CD8-positive, alpha-beta memory T cell (primary cell): ENCODE results near the gene DQX1. TPM values are rescaled to one million over a fixed set of nuclear protein-coding genes. Genes with fewer than 3 reads are reported as not detected.

Experiments used
- CTCF ChIA-PET: fragments of 350-600 bp; sonication (Branson Sonifier 250); formaldehyde crosslinking; loops from one replicate; lab custom pipeline; 2021; ENCODE audit warnings: antibody characterized with exemption; lab: Charles Lee
- POLR2A ChIA-PET: fragments of 350-600 bp; sonication (Branson Sonifier 250); formaldehyde crosslinking; loops from one replicate; lab custom pipeline; 2021; ENCODE audit warnings: antibody characterized with exemption; lab: Charles Lee
- DNase-seq, 5 donors: peaks; one replicate each; pipeline versions ENCODE4 v3.0.0 to v3.0.0-alpha.2; 2020 to 2022; ENCODE audit warnings: mixed read lengths in 1 of 5
- H3K27ac ChIP-seq: one replicate; pipeline ENCODE4 v1.7.0; 2013; ENCODE audit warnings: low read depth, mild to moderate bottlenecking, low read length, moderate library complexity
- H3K27me3 ChIP-seq: 2 replicates; pipeline ENCODE4 v1.7.0; 2013; ENCODE audit warnings: low read length, mild to moderate bottlenecking; ENCODE audit not compliant: insufficient read depth, poor library complexity, severe bottlenecking
- H3K36me3 ChIP-seq: 2 replicates; pipeline ENCODE4 v1.7.0; 2013; ENCODE audit warnings: mild to moderate bottlenecking, low read length, moderate library complexity; ENCODE audit not compliant: insufficient read depth
- H3K4me1 ChIP-seq: 2 replicates; pipeline ENCODE4 v1.7.0; 2013; ENCODE audit warnings: mild to moderate bottlenecking, low read length, moderate library complexity; ENCODE audit not compliant: insufficient read depth
- H3K4me3 ChIP-seq: 2 replicates; pipeline ENCODE4 v1.7.0; 2013; ENCODE audit warnings: mild to moderate bottlenecking, low read length
- H3K9me3 ChIP-seq: 2 replicates; pipeline ENCODE4 v1.7.0; 2013; ENCODE audit warnings: mild to moderate bottlenecking, low read length
- H3K27ac Mint-ChIP-seq, 8 donors: one replicate each; pipeline ENCODE4 v1.8.0; 2020 to 2021; ENCODE audit warnings: mixed read lengths in 8 of 8, mild to moderate bottlenecking in 6 of 8, inconsistent platforms in 3 of 8, moderate library complexity in 3 of 8
- H3K27me3 Mint-ChIP-seq, 2 donors: one replicate each; pipeline ENCODE4 v1.8.0; 2020 to 2021; ENCODE audit warnings: mixed read lengths in 2 of 2, mild to moderate bottlenecking in 1 of 2, moderate library complexity in 1 of 2
- H3K36me3 Mint-ChIP-seq, 3 donors: one replicate each; pipeline ENCODE4 v1.8.0; 2020 to 2021; ENCODE audit warnings: mixed read lengths in 3 of 3, inconsistent platforms in 1 of 3, mild to moderate bottlenecking in 1 of 3
- H3K4me1 Mint-ChIP-seq, 3 donors: one replicate each; pipeline ENCODE4 v1.8.0; 2020 to 2021; ENCODE audit warnings: mixed read lengths in 3 of 3, inconsistent platforms in 1 of 3, mild to moderate bottlenecking in 1 of 3
- H3K4me3 Mint-ChIP-seq, 7 donors: one replicate each; pipeline ENCODE4 v1.8.0; 2020 to 2021; ENCODE audit warnings: mixed read lengths in 7 of 7, mild to moderate bottlenecking in 6 of 7, moderate library complexity in 4 of 7, inconsistent platforms in 2 of 7
- H3K9me3 Mint-ChIP-seq, 5 donors: one replicate each; pipeline ENCODE4 v1.8.0; 2020 to 2022; ENCODE audit warnings: mixed read lengths in 5 of 5, mild to moderate bottlenecking in 3 of 5, moderate library complexity in 2 of 5, inconsistent platforms in 1 of 5
- polyA plus RNA-seq: library from polyadenylated mRNA; unstranded; fragments of 300-500 nt; fragmentation: Illumina TruSeq; gene quantifications from one replicate; pipeline ENCODE4 v1.2.3, GENCODE V29; 2021
- total RNA-seq, 2 experiments: library from RNA; stranded (reverse); gene quantifications; one replicate each; pipeline ENCODE4 v1.2.3, GENCODE V29; 2021

Gene DQX1
- total and polyA plus RNA-seq, 3 experiments from 2014 or later, result 0.51 to 0.83 TPM; not detected in 1

DNA sequence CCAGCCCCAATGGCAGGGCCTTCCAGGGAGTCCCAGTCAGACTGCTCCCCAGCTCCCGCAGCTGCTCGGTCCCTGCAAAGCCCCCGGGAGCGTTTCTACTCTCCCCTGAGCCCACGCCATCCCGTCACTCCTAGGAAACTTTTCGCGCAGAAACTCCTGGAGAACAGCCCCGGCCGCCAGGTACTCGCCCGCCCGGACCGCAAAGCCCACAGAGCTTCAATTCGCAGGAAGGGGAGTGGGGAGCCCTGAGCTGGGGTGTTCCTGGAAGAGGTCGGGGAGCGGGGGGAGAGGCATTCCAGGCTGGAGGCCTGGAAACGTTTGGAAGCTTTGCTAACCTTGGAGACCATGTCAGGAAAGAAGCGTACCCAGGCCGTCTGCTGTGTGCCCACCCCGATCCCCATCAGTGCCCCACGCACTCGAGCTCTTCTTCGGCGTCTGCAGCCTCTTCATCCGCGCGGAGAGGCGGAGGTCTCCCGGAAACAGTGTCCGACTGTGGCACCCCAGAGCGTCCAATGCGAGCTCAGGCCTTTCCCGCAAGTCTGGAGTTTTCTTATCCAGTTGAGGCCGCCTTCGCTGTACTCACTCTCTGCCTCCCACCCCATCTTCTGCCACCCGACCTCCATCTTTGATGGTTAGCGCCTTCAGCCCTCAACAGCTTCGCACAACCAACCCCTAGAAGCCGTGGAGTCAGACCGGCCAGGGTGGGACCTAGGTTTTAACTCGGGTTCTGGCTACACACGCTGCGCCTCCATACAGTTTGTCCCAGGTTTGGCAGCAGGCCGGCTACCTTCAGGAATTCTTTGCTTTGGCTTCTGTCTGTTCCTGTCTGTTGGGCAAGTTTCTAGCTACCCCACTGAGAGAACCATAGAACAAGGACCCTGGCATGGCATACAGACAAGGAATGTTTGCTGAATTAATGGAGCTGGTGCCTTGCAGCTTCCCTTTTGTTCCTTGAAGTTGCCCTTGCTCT lies 22.2 kb downstream of the DQX1 start:
- peak overlapping the region; percentile 72 to 80 (median 76) for H3K4me3 Mint-ChIP-seq
- no peak for DNase-seq
- POLR2A ChIA-PET, result interaction anchor here (0.9 to 2.4 kb wide), 5 partner anchors 9 to 31 kb away, joined by 3 to 7 read pairs (median 3); partner anchors contain the start of genes AUP1, DQX1, HTRA2 and MRPL53
- Histone ChIP-seq H3K4me3 (peak overlapping the region; percentile 50), H3K36me3 (peaks cover 9% of the 10 kb centered on the region), H3K27ac (peak overlapping the region; percentile 64), H3K4me1 (peaks cover 46% of the 10 kb centered on the region), H3K27me3 (peaks cover 15% of the 10 kb centered on the region), H3K9me3 (no peaks in the 10 kb centered on the region)
- H3K4me1 Mint-ChIP-seq, result peaks cover 49 to 79% (median 67%) of the 10 kb centered on the region in 3 donors
- CTCF ChIA-PET, result interaction anchor here (0.9 to 2.1 kb wide), 5 partner anchors 17 to 28 kb away, joined by 3 to 10 read pairs (median 5); partner anchors contain the start of genes AUP1, CCDC142, HTRA2 and TTC31
- peaks cover 0 to 4% (median 0%) of the 10 kb centered on the region in 5 donors for H3K9me3 Mint-ChIP-seq
- peak overlapping the region in 1 of 8 donors; percentile 57 for H3K27ac Mint-ChIP-seq
- peaks cover 10 to 33% (median 24%) of the 10 kb centered on the region in 3 donors for H3K36me3 Mint-ChIP-seq
- H3K27me3 Mint-ChIP-seq, result peaks cover 39 to 69% of the 10 kb centered on the region in 2 donors

DNA sequence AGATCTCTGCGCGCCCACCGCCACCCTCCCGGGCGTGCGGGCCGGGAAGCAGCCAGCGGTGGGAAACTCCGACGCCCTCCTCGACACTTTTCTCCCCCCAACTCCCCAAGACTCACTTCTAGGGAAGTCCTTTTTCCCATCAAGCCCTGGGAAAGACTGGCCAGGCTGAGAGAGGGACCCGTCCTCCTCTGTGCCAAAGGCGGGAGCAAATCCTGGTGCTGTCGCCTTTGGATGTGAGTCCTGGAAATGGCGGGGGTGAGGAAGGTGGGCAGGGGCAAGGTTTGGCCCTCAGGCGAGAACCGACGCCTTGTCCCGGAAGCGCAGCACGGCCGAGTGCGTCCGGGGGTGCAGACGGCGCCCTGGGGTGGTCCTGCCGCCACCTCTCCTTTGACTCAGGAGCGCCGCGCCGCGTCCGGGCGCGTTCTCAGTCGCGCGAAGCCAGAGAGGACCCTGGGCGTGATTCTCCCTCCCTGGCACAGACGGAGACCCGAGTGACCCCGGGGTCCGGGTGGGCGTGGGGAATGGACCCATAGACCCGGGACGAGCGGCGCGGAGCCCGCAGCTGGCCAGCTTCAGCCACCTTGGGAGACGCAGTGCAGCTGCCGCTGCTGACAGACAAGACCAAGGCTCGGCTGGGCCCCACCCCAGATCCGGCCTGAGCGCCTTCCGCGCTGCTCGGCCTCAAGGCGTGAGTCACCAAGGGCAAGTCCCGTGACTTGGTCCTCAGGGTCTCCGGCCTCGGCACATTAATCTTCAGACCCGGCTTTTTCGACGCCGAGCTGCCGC lies 23.1 kb downstream of the DQX1 start:
- ChIA-PET POLR2A (interaction anchor here (0.5 to 2.4 kb wide), 4 partner anchors 10 to 32 kb away, joined by 3 to 7 read pairs (median 4); partner anchors contain the start of gene DQX1), CTCF (interaction anchor here (0.9 to 2.1 kb wide), 5 partner anchors 16 to 29 kb away, joined by 3 to 10 read pairs (median 5); partner anchors contain the start of genes AUP1, CCDC142, HTRA2 and TTC31)
- peak overlapping the region; percentile 64 for H3K27ac ChIP-seq
- Mint-ChIP-seq H3K27ac (peak overlapping the region in 4 of 8 donors; percentile 5 to 66 (median 43)), H3K36me3 (peaks cover 9 to 36% (median 24%) of the 10 kb centered on the region in 3 donors), H3K27me3 (peaks cover 45 to 75% of the 10 kb centered on the region in 2 donors), H3K9me3 (peaks cover 0 to 4% (median 0%) of the 10 kb centered on the region in 5 donors), H3K4me3 (peak overlapping the region; percentile 67 to 80 (median 76)), H3K4me1 (peaks cover 50 to 79% (median 65%) of the 10 kb centered on the region in 3 donors)
- H3K4me1 ChIP-seq, result peaks cover 47% of the 10 kb centered on the region
- peaks cover 9% of the 10 kb centered on the region for H3K36me3 ChIP-seq
- peak in 1 of 5 donors; percentile 14 for DNase-seq
- peak overlapping the region; percentile 50 for H3K4me3 ChIP-seq
- H3K27me3 ChIP-seq, result peaks cover 20% of the 10 kb centered on the region
- H3K9me3 ChIP-seq, result no peaks in the 10 kb centered on the region

DNA sequence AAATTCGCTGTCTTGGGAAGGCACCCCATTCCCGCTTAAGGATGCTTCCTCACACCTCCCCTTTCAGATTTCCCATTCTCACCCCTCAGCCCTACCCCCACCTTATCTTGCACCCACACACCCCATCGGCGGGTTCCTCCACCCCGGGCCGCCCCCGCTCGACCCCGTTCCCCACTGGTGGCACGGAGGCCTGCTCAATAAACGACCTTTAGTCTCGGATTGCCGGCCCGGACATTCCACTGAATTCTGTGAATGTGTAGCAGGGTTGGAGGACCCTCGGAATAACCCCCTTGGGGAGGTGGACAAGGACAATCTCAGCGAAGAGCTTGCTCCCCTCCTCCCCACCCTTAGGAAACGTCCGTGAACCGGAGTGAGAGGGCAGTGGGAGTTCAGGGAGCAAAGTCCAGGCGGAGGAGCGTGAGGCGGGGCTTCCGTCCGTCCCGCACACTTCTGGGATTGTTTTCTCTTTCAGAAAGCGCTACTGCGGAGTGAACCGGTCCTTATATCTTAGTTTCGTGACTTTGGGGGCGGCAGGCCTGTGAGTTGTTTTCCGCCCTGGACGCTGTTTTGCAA lies 23.8 kb downstream of the DQX1 start:
- H3K27ac ChIP-seq, result peak overlapping the region; percentile 64
- peaks cover 41 to 75% of the 10 kb centered on the region in 2 donors for H3K27me3 Mint-ChIP-seq
- no peaks in the 10 kb centered on the region for H3K9me3 ChIP-seq
- peaks cover 9% of the 10 kb centered on the region for H3K36me3 ChIP-seq
- peak overlapping the region; percentile 67 to 80 (median 76) for H3K4me3 Mint-ChIP-seq
- peak overlapping the region in 3 of 8 donors; percentile 10 to 90 (median 57) for H3K27ac Mint-ChIP-seq
- DNase-seq, result no peak
- H3K9me3 Mint-ChIP-seq, result peaks cover 0 to 2% (median 0%) of the 10 kb centered on the region in 5 donors
- H3K27me3 ChIP-seq, result peaks cover 20% of the 10 kb centered on the region
- H3K4me1 Mint-ChIP-seq, result peaks cover 51 to 78% (median 60%) of the 10 kb centered on the region in 3 donors
- peak overlapping the region; percentile 50 for H3K4me3 ChIP-seq
- peaks cover 7 to 31% (median 21%) of the 10 kb centered on the region in 3 donors for H3K36me3 Mint-ChIP-seq
- ChIA-PET POLR2A (no interaction called here), CTCF (no interaction called here)
- H3K4me1 ChIP-seq, result peaks cover 50% of the 10 kb centered on the region

DNA sequence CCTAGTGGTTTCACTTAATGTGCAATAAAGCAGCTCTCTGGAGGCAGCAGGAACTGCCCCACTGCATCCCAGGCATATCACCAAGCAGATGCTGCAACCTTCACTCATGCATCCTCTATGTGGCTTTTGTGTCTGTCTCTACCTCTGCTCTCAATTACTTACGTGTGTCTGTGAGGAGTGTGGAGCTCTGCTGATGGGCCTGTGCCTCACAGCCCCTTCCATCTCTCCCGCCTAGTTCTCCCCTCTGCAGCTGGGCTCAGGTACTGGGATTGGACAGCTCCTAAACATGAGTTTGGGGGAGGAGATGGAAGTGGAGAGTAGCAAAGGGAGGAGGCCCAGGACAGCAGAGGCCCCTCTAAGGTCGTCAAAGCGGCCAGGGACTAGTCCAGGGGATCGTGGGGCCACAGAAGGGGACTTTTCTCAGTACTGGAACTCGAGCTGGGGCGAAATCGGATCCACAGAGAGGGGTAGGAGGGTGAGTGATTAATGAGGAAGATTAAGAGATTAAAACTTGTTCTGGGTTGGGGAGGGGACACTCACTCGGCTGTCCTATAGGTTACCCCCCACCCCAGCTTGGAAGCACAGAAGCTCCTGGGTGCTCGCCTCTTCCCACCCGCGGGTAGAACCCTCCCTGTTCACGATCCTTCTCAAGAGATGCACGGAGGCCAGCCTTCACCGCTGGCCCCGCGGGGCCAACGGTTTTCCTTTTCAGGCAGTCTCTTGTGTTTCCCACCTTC lies 24.5 kb downstream of the DQX1 start:
- Mint-ChIP-seq H3K4me1 (peaks cover 44 to 70% (median 53%) of the 10 kb centered on the region in 3 donors), H3K36me3 (peaks cover 4 to 24% (median 19%) of the 10 kb centered on the region in 3 donors), H3K27ac (peak overlapping the region in 1 of 8 donors; percentile 57), H3K27me3 (peaks cover 40 to 71% of the 10 kb centered on the region in 2 donors), H3K9me3 (peaks cover 0 to 2% (median 0%) of the 10 kb centered on the region in 5 donors), H3K4me3 (peak overlapping the region in 6 of 7 donors; percentile 67 to 77 (median 74))
- CTCF ChIA-PET, result interaction anchor here (0.6 to 1.5 kb wide), 3 partner anchors 9 to 16 kb away, joined by 3 to 5 read pairs (median 3); partner anchors contain the start of gene TLX2
- no peak overlapping the region for H3K4me3 ChIP-seq
- peaks cover 9% of the 10 kb centered on the region for H3K36me3 ChIP-seq
- H3K9me3 ChIP-seq, result no peaks in the 10 kb centered on the region
- POLR2A ChIA-PET, result interaction anchor here (0.6 kb wide), 2 partner anchors 26 to 28 kb away, joined by 4 read pairs; partner anchors contain the start of gene HTRA2
- no peak overlapping the region for H3K27ac ChIP-seq
- peaks cover 43% of the 10 kb centered on the region for H3K4me1 ChIP-seq
- peaks cover 20% of the 10 kb centered on the region for H3K27me3 ChIP-seq
- DNase-seq, result no peak

DNA sequence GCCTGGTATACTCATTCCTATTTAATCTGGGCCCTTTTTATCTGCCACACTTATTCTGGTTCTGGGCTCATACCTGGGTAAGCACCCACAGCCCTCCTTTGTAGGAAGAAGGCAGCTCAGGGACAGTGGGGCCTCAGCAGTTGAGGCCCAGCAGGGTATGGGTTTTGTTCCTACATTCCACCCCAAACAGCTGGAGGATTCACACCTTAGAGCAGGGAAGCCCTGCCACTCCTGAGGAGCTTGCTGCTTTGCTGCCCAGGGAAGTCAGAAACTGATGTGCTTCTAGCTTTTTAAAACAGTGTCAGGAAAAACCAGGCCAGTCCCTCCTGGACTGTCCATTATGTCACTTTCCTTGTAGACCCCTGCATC lies 25.5 kb downstream of the DQX1 start:
- peak overlapping the region in 1 of 8 donors; percentile 36 for H3K27ac Mint-ChIP-seq
- H3K9me3 Mint-ChIP-seq, result peaks cover 0 to 2% (median 0%) of the 10 kb centered on the region in 5 donors
- H3K27ac ChIP-seq, result no peak overlapping the region
- ChIA-PET POLR2A (interaction anchor here (0.6 kb wide), 1 partner anchor 12 kb away, joined by 3 read pairs; no protein-coding TSS in a partner anchor), CTCF (interaction anchor here (1.2 to 1.8 kb wide), 6 partner anchors 10 to 87 kb away, joined by 3 to 7 read pairs (median 4); partner anchors contain the start of genes CCDC142, TLX2 and TTC31)
- peak overlapping the region in 3 of 7 donors; percentile 18 to 72 (median 26) for H3K4me3 Mint-ChIP-seq
- H3K4me1 ChIP-seq, result peaks cover 35% of the 10 kb centered on the region
- H3K27me3 ChIP-seq, result peaks cover 20% of the 10 kb centered on the region
- H3K4me1 Mint-ChIP-seq, result peaks cover 40 to 63% (median 47%) of the 10 kb centered on the region in 3 donors
- peaks cover 9% of the 10 kb centered on the region for H3K36me3 ChIP-seq
- H3K36me3 Mint-ChIP-seq, result peaks cover 3 to 19% (median 13%) of the 10 kb centered on the region in 3 donors
- H3K27me3 Mint-ChIP-seq, result peaks cover 40 to 66% of the 10 kb centered on the region in 2 donors
- no peaks in the 10 kb centered on the region for H3K9me3 ChIP-seq
- no peak for DNase-seq
- no peak overlapping the region for H3K4me3 ChIP-seq

DNA sequence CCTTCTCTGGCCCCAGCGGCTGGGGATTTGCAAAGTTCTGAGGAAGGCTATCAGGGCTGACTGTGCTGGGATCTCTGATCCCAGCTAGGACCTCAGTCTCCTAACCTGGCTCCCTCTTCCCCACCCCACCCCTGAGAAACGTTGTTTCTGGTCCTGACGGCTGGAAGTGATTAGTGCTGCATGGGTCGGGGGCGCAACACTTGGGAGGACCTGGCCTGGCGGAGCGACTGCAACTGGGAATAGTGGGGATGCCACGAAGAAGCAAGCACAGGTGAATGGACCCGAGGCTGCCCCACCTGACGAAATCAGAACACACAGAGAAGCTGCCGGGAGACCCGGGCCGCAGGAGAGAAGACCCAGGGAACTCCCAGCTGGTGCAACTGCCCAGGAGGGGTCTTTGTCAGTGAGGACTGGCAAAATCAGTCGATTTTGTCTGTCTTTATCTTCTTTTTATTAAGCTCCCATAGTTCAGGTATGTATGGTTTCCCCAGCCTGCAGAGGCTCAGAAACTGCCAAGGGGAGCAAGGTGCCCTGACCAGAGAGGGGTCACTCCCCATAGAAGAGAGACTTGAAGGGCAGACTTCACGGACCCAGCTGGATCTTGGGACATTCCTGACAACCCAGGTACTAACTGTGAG lies 26.0 kb downstream of the DQX1 start:
- Histone ChIP-seq H3K9me3 (no peaks in the 10 kb centered on the region), H3K27me3 (peaks cover 20% of the 10 kb centered on the region), H3K4me1 (peaks cover 33% of the 10 kb centered on the region), H3K27ac (no peak overlapping the region), H3K36me3 (peaks cover 5% of the 10 kb centered on the region), H3K4me3 (no peak overlapping the region)
- POLR2A ChIA-PET, result interaction anchor here (0.6 kb wide), 1 partner anchor 11 kb away, joined by 3 read pairs; no protein-coding TSS in a partner anchor
- CTCF ChIA-PET, result interaction anchor here (1.2 to 1.8 kb wide), 6 partner anchors 10 to 87 kb away, joined by 3 to 7 read pairs (median 4); partner anchors contain the start of genes CCDC142, TLX2 and TTC31
- peak overlapping the region in 1 of 8 donors; percentile 36 for H3K27ac Mint-ChIP-seq
- peaks cover 0 to 2% (median 0%) of the 10 kb centered on the region in 5 donors for H3K9me3 Mint-ChIP-seq
- peaks cover 3 to 14% (median 8%) of the 10 kb centered on the region in 3 donors for H3K36me3 Mint-ChIP-seq
- peaks cover 36 to 58% (median 42%) of the 10 kb centered on the region in 3 donors for H3K4me1 Mint-ChIP-seq
- H3K4me3 Mint-ChIP-seq, result peak overlapping the region; percentile 26 to 90 (median 32)
- no peak for DNase-seq
- H3K27me3 Mint-ChIP-seq, result peaks cover 38 to 61% of the 10 kb centered on the region in 2 donors
